Natural killer cell (primary cell): ENCODE measurements around the gene ACBD4. TPM values are rescaled to one million over a fixed set of nuclear protein-coding genes. Genes with fewer than 3 reads are reported as not detected.

ENCODE experiments used
- ATAC-seq, 3 donors: fragments of 150-1000 bp in 2 of 3; fragments of 200-7000 bp in 1 of 3; cut with Tn5 transposase; 1 replicate in 1 of 3; 2 replicates in 2 of 3; pipeline ENCODE4 v1.10.0; 2021; ENCODE audit warnings: mild to moderate bottlenecking in 2 of 3, moderate library complexity in 2 of 3
- DNase-seq, 2 donors: peaks; one replicate each; pipeline versions ENCODE4 v3.0.0 to v3.0.0-alpha.2; 2013 to 2021; ENCODE audit warnings: mixed read lengths in 1 of 2
- H3K27ac ChIP-seq: one replicate; pipeline ENCODE4 v1.5.1; 2013; ENCODE audit warnings: mild to moderate bottlenecking, low read length
- H3K27me3 ChIP-seq: one replicate; pipeline ENCODE4 v1.6.1; 2013; ENCODE audit warnings: low read length; ENCODE audit not compliant: control insufficient read depth, insufficient read depth
- H3K36me3 ChIP-seq: one replicate; pipeline ENCODE4 v1.6.1; 2013; ENCODE audit warnings: low read length; ENCODE audit not compliant: control insufficient read depth, insufficient read depth
- H3K4me1 ChIP-seq: one replicate; pipeline ENCODE4 v1.6.1; 2013; ENCODE audit warnings: low read length; ENCODE audit not compliant: control insufficient read depth, insufficient read depth
- H3K4me3 ChIP-seq: one replicate; pipeline ENCODE4 v1.5.1; 2013; ENCODE audit warnings: low read length
- H3K9me3 ChIP-seq: one replicate; pipeline ENCODE4 v1.6.1; 2013; ENCODE audit warnings: low read length; ENCODE audit not compliant: control insufficient read depth, insufficient read depth
- H3K27ac Mint-ChIP-seq, 2 donors: one replicate each; pipeline ENCODE4 v1.8.0; 2022; ENCODE audit warnings: mild to moderate bottlenecking in 2 of 2, mixed read lengths in 2 of 2, moderate library complexity in 1 of 2
- H3K27me3 Mint-ChIP-seq, 2 donors: one replicate each; pipeline ENCODE4 v1.8.0; 2022; ENCODE audit warnings: low read depth in 2 of 2, mixed read lengths in 2 of 2
- H3K36me3 Mint-ChIP-seq: one replicate; pipeline ENCODE4 v1.8.0; 2022; ENCODE audit warnings: mixed read lengths
- H3K4me1 Mint-ChIP-seq, 2 donors: one replicate each; pipeline ENCODE4 v1.8.0; 2022; ENCODE audit warnings: mixed read lengths in 2 of 2
- H3K4me3 Mint-ChIP-seq: one replicate; pipeline ENCODE4 v1.8.0; 2022; ENCODE audit warnings: mild to moderate bottlenecking, moderate library complexity, mixed read lengths
- H3K9me3 Mint-ChIP-seq, 2 donors: one replicate each; pipeline ENCODE4 v1.8.0; 2022; ENCODE audit warnings: mixed read lengths in 2 of 2
- CTCF ChIP-seq: fragments of 200-600 bp; IDR thresholded peaks from one replicate; pipeline ENCODE4 v1.8.0; 2022; ENCODE audit warnings: antibody characterized with exemption
- WGBS: methylation state at CpG from one replicate; pipeline ENCODE4 v1.1.7; 2013; ENCODE audit warnings: missing lambda C conversion rate; ENCODE audit not compliant: insufficient coverage; 5-methylcytosine and 5-hydroxymethylcytosine counted together
- intact Hi-C: fragments of 100-400 bp; cut with micrococcal nuclease; formaldehyde crosslinking; loops from one replicate; pipeline ENCODE4 v1.14.2; 2022
- total RNA-seq, 4 donors: library from RNA; stranded (reverse); fragments of 120-200 nt in 1 of 4; gene quantifications; one replicate each; pipeline versions ENCODE4 v1.2.3 to v1.2.4, GENCODE V29; 2013 to 2022

ACBD4 gene
- total RNA-seq, 3 donors from 2014 or later (not counting 1 experiment from before 2014, with no cell fraction given), result 12.0 to 15.9 (median 14.2) TPM

- no peaks in the 10 kb centered on the region for H3K4me1 ChIP-seq
- Mint-ChIP-seq H3K9me3 (no peaks in the 10 kb centered on the region), H3K4me1 (no peaks in the 10 kb centered on the region), H3K27ac (no peak overlapping the region), H3K27me3 (no peaks in the 10 kb centered on the region), H3K4me3 (no peak overlapping the region), H3K36me3 (no peaks in the 10 kb centered on the region)
- no peak for DNase-seq
- no peaks in the 10 kb centered on the region for H3K9me3 ChIP-seq
- no peaks in the 10 kb centered on the region for H3K36me3 ChIP-seq
- WGBS, result 64% methylated on average over 7 of the region's 11 CpGs
- ATAC-seq, result no peak
- no peak for TF ChIP-seq CTCF
- H3K27me3 ChIP-seq, result peaks cover 2% of the 10 kb centered on the region
- intact Hi-C loops, result no loop called here
- H3K4me3 ChIP-seq, result no peak overlapping the region
- no peak overlapping the region for H3K27ac ChIP-seq
These were observed 19.6 kb upstream of the ACBD4 start for GRCh38 chr17:45115871-45116270.

DNA sequence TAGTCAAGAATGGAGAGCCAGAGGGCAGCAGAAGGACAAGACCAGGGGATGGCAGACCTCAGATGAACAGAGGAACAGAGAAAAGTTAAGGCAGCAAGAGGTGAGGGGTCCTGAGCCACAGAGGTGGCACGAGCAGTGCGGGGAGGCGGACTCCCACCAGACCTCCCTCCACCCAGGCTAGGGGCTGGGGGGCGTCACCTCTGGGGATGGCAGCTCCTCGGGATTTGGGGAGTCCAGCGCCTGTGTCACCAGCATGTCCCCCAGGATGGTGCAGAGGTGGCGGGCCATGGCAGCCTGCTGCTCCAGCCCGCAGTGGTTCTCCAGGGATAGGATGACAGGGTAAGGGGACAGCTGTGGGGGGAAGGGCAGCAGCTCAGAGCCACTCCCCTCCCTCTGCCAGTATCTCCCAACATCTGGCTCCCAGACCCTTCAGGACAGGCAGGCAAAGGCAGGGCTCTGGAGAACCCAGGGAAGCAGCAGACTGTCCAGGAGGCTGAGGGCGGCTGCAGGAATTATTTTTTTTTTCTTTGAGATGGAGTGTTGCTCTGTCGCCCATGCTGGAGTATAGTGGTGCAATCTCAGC lies 19.0 kb upstream of the ACBD4 start:
- intact Hi-C loops, result no loop called here
- no peak overlapping the region for H3K4me3 Mint-ChIP-seq
- Histone ChIP-seq H3K4me1 (no peaks in the 10 kb centered on the region), H3K27ac (no peak overlapping the region), H3K9me3 (no peaks in the 10 kb centered on the region), H3K27me3 (peaks cover 2% of the 10 kb centered on the region), H3K4me3 (no peak overlapping the region), H3K36me3 (no peaks in the 10 kb centered on the region)
- H3K27me3 Mint-ChIP-seq, result peaks cover 0 to 3% of the 10 kb centered on the region in 2 donors
- H3K27ac Mint-ChIP-seq, result no peak overlapping the region
- H3K9me3 Mint-ChIP-seq, result no peaks in the 10 kb centered on the region
- no peak for TF ChIP-seq CTCF
- DNase-seq (no peak), ATAC-seq (no peak)
- no peaks in the 10 kb centered on the region for H3K36me3 Mint-ChIP-seq
- WGBS, result 90% methylated on average over 8 of the region's 10 CpGs
- no peaks in the 10 kb centered on the region for H3K4me1 Mint-ChIP-seq

DNA sequence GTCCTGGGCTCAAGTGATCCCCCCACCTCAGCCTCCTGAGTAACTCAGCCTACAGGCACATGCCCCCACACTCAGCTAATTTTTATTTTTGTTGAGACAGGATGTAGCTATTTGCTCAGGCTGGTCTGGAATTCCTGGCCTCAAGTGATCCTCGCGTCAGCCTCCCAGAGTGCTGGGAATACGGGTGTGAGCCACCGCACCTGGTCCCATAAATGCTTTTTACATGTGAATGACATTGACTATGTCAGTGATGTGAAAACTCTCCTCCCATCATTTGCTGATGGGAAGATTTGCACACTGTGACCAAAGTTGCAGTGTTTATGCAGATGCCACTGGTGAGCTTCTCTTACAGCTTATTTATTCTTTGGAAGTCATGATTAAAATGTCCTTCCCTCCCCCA lies 18.2 kb upstream of the ACBD4 start:
- Mint-ChIP-seq H3K27me3 (peaks cover 0 to 3% of the 10 kb centered on the region in 2 donors), H3K36me3 (no peaks in the 10 kb centered on the region), H3K4me3 (no peak overlapping the region), H3K9me3 (no peaks in the 10 kb centered on the region), H3K27ac (no peak overlapping the region), H3K4me1 (no peaks in the 10 kb centered on the region)
- DNase-seq (no peak), ATAC-seq (no peak)
- WGBS, result 95% methylated on average over 4 of the region's 4 CpGs
- H3K27me3 ChIP-seq, result peaks cover 2% of the 10 kb centered on the region
- no peak for TF ChIP-seq CTCF
- no peaks in the 10 kb centered on the region for H3K36me3 ChIP-seq
- no peaks in the 10 kb centered on the region for H3K4me1 ChIP-seq
- H3K4me3 ChIP-seq, result no peak overlapping the region
- H3K27ac ChIP-seq, result no peak overlapping the region
- H3K9me3 ChIP-seq, result no peaks in the 10 kb centered on the region
- intact Hi-C loops, result no loop called here
